DOHH2 (cell line): ENCODE data around the gene NINJ1.

Experiments
- H3F3A ChIP-seq: fragments of 200-600 bp; sonication (generic), shearing (Covaris generic); 2 replicates; pipeline ENCODE4 v1.6.0; 2016; ENCODE audit warnings: antibody characterized with exemption, mild to moderate bottlenecking; ENCODE audit not compliant: control insufficient read depth, insufficient read depth
- H3K27ac ChIP-seq: fragments of 200-600 bp; sonication (generic); 2 replicates; pipeline ENCODE4 v1.5.1; 2014; ENCODE audit warnings: low read depth, mild to moderate bottlenecking, low read length, moderate library complexity
- H3K27me3 ChIP-seq: fragments of 200-600 bp; sonication (generic); 2 replicates; pipeline ENCODE4 v1.6.1; 2014; ENCODE audit warnings: mild to moderate bottlenecking, low read length, mixed read lengths; ENCODE audit not compliant: control insufficient read depth
- H3K36me3 ChIP-seq: fragments of 200-600 bp; sonication (generic); 2 replicates; pipeline ENCODE4 v1.6.1; 2014; ENCODE audit warnings: mild to moderate bottlenecking, low read length, moderate library complexity, mixed read lengths; ENCODE audit not compliant: control insufficient read depth
- H3K4me1 ChIP-seq: fragments of 200-600 bp; sonication (generic); 2 replicates; pipeline ENCODE4 v1.6.1; 2014; ENCODE audit warnings: mild to moderate bottlenecking, low read length, mixed read lengths; ENCODE audit not compliant: control insufficient read depth
- H3K4me2 ChIP-seq: fragments of 200-600 bp; sonication (generic); 2 replicates; pipeline ENCODE4 v1.6.0; 2014; ENCODE audit warnings: mild to moderate bottlenecking, low read length, moderate library complexity
- H3K4me3 ChIP-seq: fragments of 200-600 bp; sonication (generic); 2 replicates; pipeline ENCODE4 v1.5.1; 2014; ENCODE audit warnings: mild to moderate bottlenecking, low read length, mixed read lengths
- H3K79me2 ChIP-seq: fragments of 200-600 bp; sonication (generic); 2 replicates; pipeline ENCODE4 v1.6.1; 2014; ENCODE audit warnings: mild to moderate bottlenecking, low read length, mixed read lengths; ENCODE audit not compliant: control insufficient read depth
- H3K9me2 ChIP-seq: fragments of 200-600 bp; sonication (generic); replicated peaks from 2 replicates; pipeline ENCODE4 v1.6.1; 2014; ENCODE audit warnings: mild to moderate bottlenecking, low read length, mixed read lengths; ENCODE audit not compliant: control insufficient read depth
- H3K9me3 ChIP-seq: fragments of 200-600 bp; sonication (generic); 2 replicates; pipeline ENCODE4 v1.6.1; 2014; ENCODE audit warnings: antibody characterized with exemption, low read length, mixed read lengths; ENCODE audit not compliant: control insufficient read depth, insufficient read depth
- H4K20me1 ChIP-seq: fragments of 200-600 bp; sonication (generic); 2 replicates; pipeline ENCODE4 v1.6.0; 2014; ENCODE audit warnings: low read depth, mild to moderate bottlenecking, antibody characterized with exemption, low read length, moderate library complexity; ENCODE audit not compliant: control insufficient read depth, insufficient read depth
- CTCF ChIP-seq: fragments of 200-600 bp; sonication (generic); IDR thresholded peaks from one replicate; pipeline ENCODE4 v1.5.1; 2014; ENCODE audit warnings: antibody characterized with exemption, mild to moderate bottlenecking, low read depth, low read length; ENCODE audit not compliant: poor library complexity, severe bottlenecking
- EZH2phosphoT487 ChIP-seq: fragments of 200-600 bp; sonication (generic); IDR thresholded peaks from 2 replicates; pipeline ENCODE4 v1.6.1; 2017; ENCODE audit warnings: borderline replicate concordance, mild to moderate bottlenecking, antibody characterized with exemption, low read length, moderate library complexity, mixed read lengths

The NINJ1 gene

GRCh38 chr9:93093127-93093876 lies 40.7 kb downstream of the NINJ1 start:
- H3K9me2 ChIP-seq = no peaks in the 10 kb centered on the region
- H3K27ac ChIP-seq = peak overlapping the region; percentile 93
- H3K36me3 ChIP-seq = no peaks in the 10 kb centered on the region
- no peaks in the 10 kb centered on the region for H3K27me3 ChIP-seq
- TF ChIP-seq EZH2phosphoT487 (no peak), CTCF (no peak)
- H3K4me3 ChIP-seq = peak overlapping the region; percentile 80
- H3K79me2 ChIP-seq = peaks cover 11% of the 10 kb centered on the region; the same call in 1 of the 2 replicates
- peaks cover 67% of the 10 kb centered on the region for H3K4me1 ChIP-seq
- H4K20me1 ChIP-seq = no peaks in the 10 kb centered on the region
- H3K9me3 ChIP-seq = no peaks in the 10 kb centered on the region
- H3K4me2 ChIP-seq = peak overlapping the region; percentile 96
- peaks cover 16% of the 10 kb centered on the region; the same call in 1 of the 2 replicates for H3F3A ChIP-seq

GRCh38 chr9:93092251-93092991 lies 41.6 kb downstream of the NINJ1 start:
- H3K27me3 ChIP-seq = no peaks in the 10 kb centered on the region
- peaks cover 16% of the 10 kb centered on the region; the same call in 1 of the 2 replicates for H3F3A ChIP-seq
- H3K36me3 ChIP-seq = no peaks in the 10 kb centered on the region
- H3K4me2 ChIP-seq = peak overlapping the region; percentile 96
- peaks cover 61% of the 10 kb centered on the region for H3K4me1 ChIP-seq
- H3K4me3 ChIP-seq = peak overlapping the region; percentile 80
- peak overlapping the region; percentile 93 for H3K27ac ChIP-seq
- no peaks in the 10 kb centered on the region for H3K9me3 ChIP-seq
- peaks cover 9% of the 10 kb centered on the region; the same call in 1 of the 2 replicates for H3K79me2 ChIP-seq
- no peaks in the 10 kb centered on the region for H4K20me1 ChIP-seq
- no peak for TF ChIP-seq CTCF
- TF ChIP-seq EZH2phosphoT487 = no peak
- no peaks in the 10 kb centered on the region for H3K9me2 ChIP-seq

GRCh38 chr9:93091453-93092081 lies 42.5 kb downstream of the NINJ1 start:
- Histone ChIP-seq H3K27me3 (no peaks in the 10 kb centered on the region), H3K36me3 (peaks cover 3% of the 10 kb centered on the region; the same call in 1 of the 2 replicates), H3K4me2 (peak overlapping the region; percentile 96), H4K20me1 (no peaks in the 10 kb centered on the region), H3K4me1 (peaks cover 52% of the 10 kb centered on the region), H3K79me2 (peaks cover 3% of the 10 kb centered on the region; the same call in 1 of the 2 replicates), H3K9me2 (no peaks in the 10 kb centered on the region), H3K27ac (no peak overlapping the region), H3K4me3 (no peak overlapping the region), H3F3A (peaks cover 16% of the 10 kb centered on the region; the same call in 1 of the 2 replicates), H3K9me3 (no peaks in the 10 kb centered on the region)
- no peak for TF ChIP-seq EZH2phosphoT487
- TF ChIP-seq CTCF = no peak
